HepG2 (cell line): ENCODE data around the gene HECA. TPM values are rescaled to one million over a fixed set of nuclear protein-coding genes. Genes with fewer than 3 reads are reported as not detected.

Experiments
- ATF7-NPFF ChIP-seq: sonication (generic); formaldehyde crosslinking; IDR thresholded peaks from 2 replicates; pipeline ENCODE4 v1.8.1; 2023; ENCODE audit warnings: mild to moderate bottlenecking, low read depth, missing genetic modification reagents, moderate library complexity
- CERS6 ChIP-seq: sonication (generic); formaldehyde crosslinking; IDR thresholded peaks from 2 replicates; pipeline ENCODE4 v1.5.0; 2020; ENCODE audit warnings: missing genetic modification reagents
- CTCF ChIP-seq: sonication (generic); formaldehyde crosslinking; IDR thresholded peaks from 2 replicates; pipeline ENCODE4 v1.5.0; 2020; ENCODE audit warnings: mild to moderate bottlenecking, missing genetic modification reagents, moderate library complexity
- GATAD1 ChIP-seq: IDR thresholded peaks from 2 replicates; pipeline ENCODE4 v1.6.1; 2016; ENCODE audit warnings: missing genetic modification reagents, missing compliant biosample characterization
- HDAC1 ChIP-seq: sonication (generic); formaldehyde crosslinking; IDR thresholded peaks from 2 replicates; pipeline ENCODE4 v1.5.1; 2020; ENCODE audit warnings: mild to moderate bottlenecking, missing genetic modification reagents
- HOXD1 ChIP-seq: sonication (generic); formaldehyde crosslinking; IDR thresholded peaks from 2 replicates; pipeline ENCODE4 v1.5.0; 2020; ENCODE audit warnings: missing genetic modification reagents
- IKZF5 ChIP-seq: IDR thresholded peaks from 2 replicates; pipeline ENCODE4 v1.6.1; 2018; ENCODE audit warnings: missing genetic modification reagents, mild to moderate bottlenecking, missing compliant biosample characterization
- NCOA5 ChIP-seq: sonication (generic); formaldehyde crosslinking; IDR thresholded peaks from 2 replicates; pipeline ENCODE4 v1.4.0; 2020; ENCODE audit warnings: missing genetic modification reagents
- PAF1 ChIP-seq: IDR thresholded peaks from 2 replicates; pipeline ENCODE4 v1.6.1; 2016; ENCODE audit warnings: missing genetic modification reagents, missing compliant biosample characterization
- PHF20 ChIP-seq: sonication (generic); formaldehyde crosslinking; IDR thresholded peaks from 2 replicates; pipeline ENCODE4 v1.5.0; 2020; ENCODE audit warnings: mild to moderate bottlenecking, missing genetic modification reagents
- PTBP1 ChIP-seq: fragments of 200-400 bp; formaldehyde crosslinking; IDR thresholded peaks from 2 replicates; pipeline ENCODE4 v1.6.1; 2018; ENCODE audit warnings: low read length, low read depth; ENCODE audit not compliant: poor library complexity, severe bottlenecking
- RAD21 ChIP-seq: fragments of 450-650 bp; formaldehyde crosslinking; IDR thresholded peaks from 2 replicates; pipeline ENCODE4 v1.5.0; 2020; ENCODE audit warnings: mild to moderate bottlenecking
- STAG1 ChIP-seq: sonication (generic); formaldehyde crosslinking; IDR thresholded peaks from 2 replicates; pipeline ENCODE4 v1.4.0; 2020; ENCODE audit warnings: missing genetic modification reagents
- TEAD3 ChIP-seq: optimal IDR thresholded peaks from 2 replicates; pipeline ENCODE3; 2016; ENCODE audit warnings: borderline replicate concordance
- ZFAT ChIP-seq: sonication (generic); formaldehyde crosslinking; conservative IDR thresholded peaks from 2 replicates; pipeline ENCODE4 v1.8.1; 2023; ENCODE audit warnings: missing genetic modification reagents, inconsistent platforms
- ZNF124 ChIP-seq: sonication (generic); formaldehyde crosslinking; IDR thresholded peaks from 2 replicates; pipeline ENCODE4 v1.4.0; 2020; ENCODE audit warnings: missing genetic modification reagents
- ZNF232 ChIP-seq: sonication (generic); formaldehyde crosslinking; IDR thresholded peaks from 2 replicates; pipeline ENCODE4 v1.4.0; 2020; ENCODE audit warnings: missing genetic modification reagents, borderline replicate concordance
- ZNF30 ChIP-seq: sonication (generic); formaldehyde crosslinking; IDR thresholded peaks from 2 replicates; pipeline ENCODE4 v1.5.0; 2020; ENCODE audit warnings: mild to moderate bottlenecking, missing genetic modification reagents
- polyA plus RNA-seq, 8 experiments: library from polyadenylated mRNA; depleted of rRNA in 3 of 8; stranded (reverse) in 7 of 8; unstranded in 1 of 8; fragments of >200 nt; fragmentation: Illumina TruSeq in 4 of 8; extraction: Trizol in 4 of 8; gene quantifications; 2 replicates each; pipeline versions ENCODE4 v1.2.1 to v1.2.3, GENCODE V29; 2011 to 2016; ENCODE audit warnings: low read depth in 4 of 8, missing spikeins in 1 of 8, mixed read lengths in 1 of 8; ENCODE audit not compliant: insufficient read depth in 1 of 8
- total RNA-seq, 5 experiments: library from RNA; depleted of rRNA; stranded (reverse); fragments of >200 nt; fragmentation: Illumina TruSeq; extraction: Trizol; gene quantifications; 2 replicates each; pipeline ENCODE4 v1.2.3, GENCODE V29; 2016; ENCODE audit warnings: low read depth in 1 of 5
- TF ChIP-seq, protein P1 (sequence below), 2 experiments: sonication (generic) in 1 of 2; formaldehyde crosslinking in 1 of 2; IDR thresholded peaks; 2 replicates each; pipeline versions ENCODE4 v1.4.0 to v1.6.1; 2018 to 2020; ENCODE audit warnings: missing genetic modification reagents in 2 of 2, borderline replicate concordance in 1 of 2, low read depth in 1 of 2, mild to moderate bottlenecking in 1 of 2, missing biosample characterization in 1 of 2
- TF ChIP-seq, protein P2 (sequence below): sonication (generic); formaldehyde crosslinking; IDR thresholded peaks from 2 replicates; pipeline ENCODE4; 2020; ENCODE audit warnings: missing genetic modification reagents, mild to moderate bottlenecking, borderline replicate concordance

HECA gene
- total and polyA plus RNA-seq, 2 of the 13 experiments (the other 11 are each of a cell fraction or from before 2014, with no cell fraction given): 0.18 to 0.49 TPM

GRCh38 chr6:139109558-139109957, 25.3 kb upstream of the HECA start (continued):
- no peak for TF ChIP-seq CERS6
- no peak for TF ChIP-seq ATF7-NPFF (CRISPR knock-in tag)
- no peak for TF ChIP-seq IKZF5 (CRISPR knock-in tag)
- TF ChIP-seq, protein P1, sequence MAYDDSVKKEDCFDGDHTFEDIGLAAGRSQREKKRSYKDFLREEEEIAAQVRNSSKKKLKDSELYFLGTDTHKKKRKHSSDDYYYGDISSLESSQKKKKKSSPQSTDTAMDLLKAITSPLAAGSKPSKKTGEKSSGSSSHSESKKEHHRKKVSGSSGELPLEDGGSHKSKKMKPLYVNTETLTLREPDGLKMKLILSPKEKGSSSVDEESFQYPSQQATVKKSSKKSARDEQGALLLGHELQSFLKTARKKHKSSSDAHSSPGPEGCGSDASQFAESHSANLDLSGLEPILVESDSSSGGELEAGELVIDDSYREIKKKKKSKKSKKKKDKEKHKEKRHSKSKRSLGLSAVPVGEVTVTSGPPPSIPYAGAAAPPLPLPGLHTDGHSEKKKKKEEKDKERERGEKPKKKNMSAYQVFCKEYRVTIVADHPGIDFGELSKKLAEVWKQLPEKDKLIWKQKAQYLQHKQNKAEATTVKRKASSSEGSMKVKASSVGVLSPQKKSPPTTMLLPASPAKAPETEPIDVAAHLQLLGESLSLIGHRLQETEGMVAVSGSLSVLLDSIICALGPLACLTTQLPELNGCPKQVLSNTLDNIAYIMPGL (CRISPR knock-in tag; IDR thresholded peaks at IDR 0.05; ENCODE audit: borderline replicate concordance in 1 of 2, low read depth in 1 of 2): 0 out of 4 replicates have a peak, but pooled peaks of 1 of the 2 experiments have one; percentile 37
- TF ChIP-seq, protein P2, sequence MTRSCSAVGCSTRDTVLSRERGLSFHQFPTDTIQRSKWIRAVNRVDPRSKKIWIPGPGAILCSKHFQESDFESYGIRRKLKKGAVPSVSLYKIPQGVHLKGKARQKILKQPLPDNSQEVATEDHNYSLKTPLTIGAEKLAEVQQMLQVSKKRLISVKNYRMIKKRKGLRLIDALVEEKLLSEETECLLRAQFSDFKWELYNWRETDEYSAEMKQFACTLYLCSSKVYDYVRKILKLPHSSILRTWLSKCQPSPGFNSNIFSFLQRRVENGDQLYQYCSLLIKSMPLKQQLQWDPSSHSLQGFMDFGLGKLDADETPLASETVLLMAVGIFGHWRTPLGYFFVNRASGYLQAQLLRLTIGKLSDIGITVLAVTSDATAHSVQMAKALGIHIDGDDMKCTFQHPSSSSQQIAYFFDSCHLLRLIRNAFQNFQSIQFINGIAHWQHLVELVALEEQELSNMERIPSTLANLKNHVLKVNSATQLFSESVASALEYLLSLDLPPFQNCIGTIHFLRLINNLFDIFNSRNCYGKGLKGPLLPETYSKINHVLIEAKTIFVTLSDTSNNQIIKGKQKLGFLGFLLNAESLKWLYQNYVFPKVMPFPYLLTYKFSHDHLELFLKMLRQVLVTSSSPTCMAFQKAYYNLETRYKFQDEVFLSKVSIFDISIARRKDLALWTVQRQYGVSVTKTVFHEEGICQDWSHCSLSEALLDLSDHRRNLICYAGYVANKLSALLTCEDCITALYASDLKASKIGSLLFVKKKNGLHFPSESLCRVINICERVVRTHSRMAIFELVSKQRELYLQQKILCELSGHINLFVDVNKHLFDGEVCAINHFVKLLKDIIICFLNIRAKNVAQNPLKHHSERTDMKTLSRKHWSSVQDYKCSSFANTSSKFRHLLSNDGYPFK (CRISPR knock-in tag): no peak
- peak; percentile 75 for TF ChIP-seq CTCF
- no peak for TF ChIP-seq PHF20 (CRISPR knock-in tag)
- peak; percentile 71 for TF ChIP-seq STAG1 (CRISPR knock-in tag)
- no peak for TF ChIP-seq ZNF30 (CRISPR knock-in tag)
- no peak for TF ChIP-seq HDAC1
- no peak for TF ChIP-seq ZFAT (CRISPR knock-in tag)
- TF ChIP-seq NCOA5 (CRISPR knock-in tag): no peak
- peak; percentile 15 for TF ChIP-seq TEAD3
- TF ChIP-seq GATAD1 (CRISPR knock-in tag): no peak
- no peak for TF ChIP-seq ZNF232 (CRISPR knock-in tag)
- TF ChIP-seq ZNF124 (CRISPR knock-in tag): 0 out of 2 replicates have a peak, but pooled peaks have one; percentile 48
- no peak for TF ChIP-seq PTBP1
- TF ChIP-seq HOXD1: no peak
- no peak for TF ChIP-seq PAF1 (CRISPR knock-in tag)
- peak; percentile 37; the same call in 1 of the 2 replicates for TF ChIP-seq RAD21 (CRISPR knock-in tag)
